Measurements from ENCODE around the gene SERF1B. TPM values are rescaled to one million over a fixed set of nuclear protein-coding genes. Genes with fewer than 3 reads are reported as not detected.
"Not testable (repeated sequence)": the region's sequence is repeated elsewhere in the genome, so short reads cannot be mapped to it uniquely, and the experiment has no call there.

Gene SERF1B
- total RNA-seq (10 to 100 TPM; 16.2 to 30.3 (median 24.4) TPM), polyA plus RNA-seq (43.5 TPM)
- long read RNA-seq, donor 1, partial matches to known transcripts = 0 of 7 reads
- long read RNA-seq, donor 1, other reads (novel, unspliced or antisense) = 1 of 7 reads
- long read RNA-seq, donor 2, partial matches to known transcripts = 0 of 5 reads
- long read RNA-seq, donor 2, other reads (novel, unspliced or antisense) = 1 of 5 reads
- long read RNA-seq, donor 3, transcript SERF1B-201 (3 exons, 1,889 nt) = major isoform, 9 of 12 reads
- long read RNA-seq, donor 3, partial matches to known transcripts = 0 of 12 reads
- long read RNA-seq, donor 3, other reads (novel, unspliced or antisense) = 1 of 12 reads
- long read RNA-seq, donor 4, partial matches to known transcripts = 0 of 5 reads
- long read RNA-seq, donor 4, other reads (novel, unspliced or antisense) = 0 of 5 reads

GRCh38 chr5:70025106-70025844, at the start of gene SERF1B:
SERF1B (plus strand) TSS chr5:70025251; CDS start chr5:70025452, 201 bp downstream.
- H3K9me3 ChIP-seq (ENCODE audit: control insufficient read depth, low read length); intact Hi-C loops (cut with DNase I); H3K4me3 ChIP-seq (ENCODE audit: low read length); H3K4me1 ChIP-seq (ENCODE audit: control insufficient read depth, insufficient read depth, low read length); H3K27me3 ChIP-seq (ENCODE audit: control insufficient read depth, insufficient read depth); H3K27ac ChIP-seq (ENCODE audit: low read length); DNase-seq: not testable (repeated sequence)
- peak; percentile 98 to 99 for ATAC-seq
- no CpG with 5 or more reads among the region's 66 CpGs for WGBS

GRCh38 chr5:69991713-69992112, 33.3 kb upstream of the SERF1B start:
- WGBS = no CpG with 5 or more reads among the region's 2 CpGs
- H3K27me3 ChIP-seq (ENCODE audit: control insufficient read depth, insufficient read depth); H3K4me1 ChIP-seq (ENCODE audit: control insufficient read depth, insufficient read depth, low read length); DNase-seq; H3K4me3 ChIP-seq (ENCODE audit: low read length); intact Hi-C loops (cut with DNase I); H3K9me3 ChIP-seq (ENCODE audit: control insufficient read depth, low read length); H3K27ac ChIP-seq (ENCODE audit: low read length); ATAC-seq: not testable (repeated sequence)

GRCh38 chr5:69995535-69995934, 29.5 kb upstream of the SERF1B start:
- H3K4me1 ChIP-seq (ENCODE audit: control insufficient read depth, insufficient read depth, low read length); H3K9me3 ChIP-seq (ENCODE audit: control insufficient read depth, low read length); H3K27me3 ChIP-seq (ENCODE audit: control insufficient read depth, insufficient read depth); H3K4me3 ChIP-seq (ENCODE audit: low read length); DNase-seq; ATAC-seq; H3K27ac ChIP-seq (ENCODE audit: low read length); intact Hi-C loops (cut with DNase I): not testable (repeated sequence)
- no CpG with 5 or more reads among the region's 1 CpG for WGBS

- no CpG with 5 or more reads among the region's 2 CpGs for WGBS
- H3K4me3 ChIP-seq (ENCODE audit: low read length); H3K4me1 ChIP-seq (ENCODE audit: control insufficient read depth, insufficient read depth, low read length); ATAC-seq; H3K27ac ChIP-seq (ENCODE audit: low read length); H3K27me3 ChIP-seq (ENCODE audit: control insufficient read depth, insufficient read depth); intact Hi-C loops (cut with DNase I); DNase-seq; H3K9me3 ChIP-seq (ENCODE audit: control insufficient read depth, low read length): not testable (repeated sequence)
Observed at GRCh38 chr5:70020660-70021059, 4.4 kb upstream of the SERF1B start.

GRCh38 chr5:70025845-70026145, 744 bp downstream of the SERF1B start:
- DNase-seq; H3K27ac ChIP-seq (ENCODE audit: low read length); H3K9me3 ChIP-seq (ENCODE audit: control insufficient read depth, low read length); H3K4me3 ChIP-seq (ENCODE audit: low read length); H3K4me1 ChIP-seq (ENCODE audit: control insufficient read depth, insufficient read depth, low read length); intact Hi-C loops (cut with DNase I); H3K27me3 ChIP-seq (ENCODE audit: control insufficient read depth, insufficient read depth): not testable (repeated sequence)
- WGBS = no CpG with 5 or more reads among the region's 4 CpGs
- peak in 1 of 2 donors; percentile 5 for ATAC-seq

GRCh38 chr5:70031204-70031603, 6.2 kb downstream of the SERF1B start:
- H3K27me3 ChIP-seq (ENCODE audit: control insufficient read depth, insufficient read depth); intact Hi-C loops (cut with DNase I); DNase-seq; H3K9me3 ChIP-seq (ENCODE audit: control insufficient read depth, low read length); H3K4me3 ChIP-seq (ENCODE audit: low read length); H3K4me1 ChIP-seq (ENCODE audit: control insufficient read depth, insufficient read depth, low read length); ATAC-seq; H3K27ac ChIP-seq (ENCODE audit: low read length): not testable (repeated sequence)
- no CpG with 5 or more reads among the region's 5 CpGs for WGBS

GRCh38 chr5:70041411-70041810, 16.4 kb downstream of the SERF1B start:
- DNase-seq; intact Hi-C loops (cut with DNase I): not testable (repeated sequence)

GRCh38 chr5:70049790-70050142, 24.7 kb downstream of the SERF1B start:
- DNase-seq; H3K4me1 ChIP-seq (ENCODE audit: control insufficient read depth, insufficient read depth, low read length); H3K9me3 ChIP-seq (ENCODE audit: control insufficient read depth, low read length); H3K27ac ChIP-seq (ENCODE audit: low read length); intact Hi-C loops (cut with DNase I); H3K27me3 ChIP-seq (ENCODE audit: control insufficient read depth, insufficient read depth); H3K4me3 ChIP-seq (ENCODE audit: low read length): not testable (repeated sequence)
- no CpG with 5 or more reads among the region's 16 CpGs for whole genome bisulfite sequencing
- ATAC-seq = peak; percentile 36 to 50

More at GRCh38 chr5:70041411-70041810, 16.4 kb downstream of the SERF1B start:
- ATAC-seq; H3K27ac ChIP-seq (ENCODE audit: low read length); H3K27me3 ChIP-seq (ENCODE audit: control insufficient read depth, insufficient read depth); H3K4me1 ChIP-seq (ENCODE audit: control insufficient read depth, insufficient read depth, low read length); H3K4me3 ChIP-seq (ENCODE audit: low read length); H3K9me3 ChIP-seq (ENCODE audit: control insufficient read depth, low read length): not testable (repeated sequence)

GRCh38 chr5:70056289-70056942, 31.4 kb downstream of the SERF1B start:
- ATAC-seq; H3K27me3 ChIP-seq (ENCODE audit: control insufficient read depth, insufficient read depth); DNase-seq; H3K4me1 ChIP-seq (ENCODE audit: control insufficient read depth, insufficient read depth, low read length); H3K27ac ChIP-seq (ENCODE audit: low read length); H3K9me3 ChIP-seq (ENCODE audit: control insufficient read depth, low read length); intact Hi-C loops (cut with DNase I); H3K4me3 ChIP-seq (ENCODE audit: low read length): not testable (repeated sequence)
- no CpG with 5 or more reads among the region's 6 CpGs for WGBS

GRCh38 chr5:70057140-70057539, 32.1 kb downstream of the SERF1B start:
- H3K4me3 ChIP-seq (ENCODE audit: low read length); H3K9me3 ChIP-seq (ENCODE audit: control insufficient read depth, low read length); ATAC-seq; intact Hi-C loops (cut with DNase I); H3K27me3 ChIP-seq (ENCODE audit: control insufficient read depth, insufficient read depth); H3K27ac ChIP-seq (ENCODE audit: low read length); H3K4me1 ChIP-seq (ENCODE audit: control insufficient read depth, insufficient read depth, low read length); DNase-seq: not testable (repeated sequence)
- no CpG with 5 or more reads among the region's 1 CpG for WGBS

- H3K27me3 ChIP-seq (ENCODE audit: control insufficient read depth, insufficient read depth); H3K27ac ChIP-seq (ENCODE audit: low read length); DNase-seq; H3K9me3 ChIP-seq (ENCODE audit: control insufficient read depth, low read length); ATAC-seq; intact Hi-C loops (cut with DNase I); H3K4me3 ChIP-seq (ENCODE audit: low read length); H3K4me1 ChIP-seq (ENCODE audit: control insufficient read depth, insufficient read depth, low read length): not testable (repeated sequence)
- WGBS = 93% methylated on average over 5 of the region's 8 CpGs
Observed at GRCh38 chr5:70077632-70078031, 52.6 kb downstream of the SERF1B start.
